Limb (tissue), 2 donors: ENCODE data around the gene POU3F3.

Experiments used
- DNase-seq, 2 donors: peaks; one replicate each; pipeline ENCODE4 v3.0.0-alpha.2; 2016; ENCODE audit errors: extremely low spot score in 2 of 2

The POU3F3 gene

DNA sequence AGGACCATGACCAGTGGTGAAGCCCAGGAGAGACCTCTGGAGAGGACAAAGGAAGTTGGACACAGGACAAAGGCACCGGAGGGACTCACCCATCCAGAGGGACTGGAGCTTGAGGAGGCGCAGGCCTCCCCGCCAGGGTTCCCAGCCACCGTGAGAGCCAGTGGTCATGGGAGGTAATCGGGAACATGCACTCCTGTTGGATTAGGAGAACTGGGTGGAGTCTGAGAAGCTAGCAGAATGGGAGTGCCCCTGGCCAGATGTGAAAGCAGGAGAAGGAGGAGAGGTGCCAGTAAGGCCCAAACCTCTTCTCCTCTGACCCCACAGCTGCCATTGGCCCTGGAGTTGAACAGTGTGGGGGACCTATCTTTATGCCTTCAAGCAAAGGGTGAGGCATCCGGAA lies 20.3 kb downstream of the POU3F3 start:
- no peak for DNase-seq

GRCh38 chr2:104875262-104875661 lies 21.3 kb downstream of the POU3F3 start:
- DNase-seq: no peak

- no peak for DNase-seq
Observed at GRCh38 chr2:104876606-104877570, 23.0 kb downstream of the POU3F3 start.

- DNase-seq: no peak
Observed at GRCh38 chr2:104878863-104879512, 25.1 kb downstream of the POU3F3 start.

DNA sequence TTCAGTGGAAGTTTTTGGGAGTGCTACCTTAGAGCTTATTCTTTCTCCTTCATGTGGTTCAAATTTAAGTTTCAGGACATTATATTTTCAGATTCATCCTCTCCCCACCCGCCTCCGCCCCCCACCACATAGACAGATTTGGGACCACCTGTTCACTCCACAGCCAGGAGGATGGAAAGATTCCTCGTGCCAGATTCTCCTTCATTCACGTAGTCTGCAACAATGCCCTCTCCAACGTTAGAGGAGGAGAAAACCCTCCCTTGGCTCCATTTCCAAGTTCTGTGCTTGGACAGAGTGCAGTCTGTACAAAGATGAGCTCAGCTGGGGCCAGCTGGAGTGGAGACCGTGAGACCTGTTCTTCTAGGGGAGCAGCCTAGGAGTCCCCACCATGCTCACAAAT lies 26.2 kb downstream of the POU3F3 start:
- DNase-seq: no peak

GRCh38 chr2:104883357-104883756 lies 29.4 kb downstream of the POU3F3 start:
- no peak for DNase-seq

DNA sequence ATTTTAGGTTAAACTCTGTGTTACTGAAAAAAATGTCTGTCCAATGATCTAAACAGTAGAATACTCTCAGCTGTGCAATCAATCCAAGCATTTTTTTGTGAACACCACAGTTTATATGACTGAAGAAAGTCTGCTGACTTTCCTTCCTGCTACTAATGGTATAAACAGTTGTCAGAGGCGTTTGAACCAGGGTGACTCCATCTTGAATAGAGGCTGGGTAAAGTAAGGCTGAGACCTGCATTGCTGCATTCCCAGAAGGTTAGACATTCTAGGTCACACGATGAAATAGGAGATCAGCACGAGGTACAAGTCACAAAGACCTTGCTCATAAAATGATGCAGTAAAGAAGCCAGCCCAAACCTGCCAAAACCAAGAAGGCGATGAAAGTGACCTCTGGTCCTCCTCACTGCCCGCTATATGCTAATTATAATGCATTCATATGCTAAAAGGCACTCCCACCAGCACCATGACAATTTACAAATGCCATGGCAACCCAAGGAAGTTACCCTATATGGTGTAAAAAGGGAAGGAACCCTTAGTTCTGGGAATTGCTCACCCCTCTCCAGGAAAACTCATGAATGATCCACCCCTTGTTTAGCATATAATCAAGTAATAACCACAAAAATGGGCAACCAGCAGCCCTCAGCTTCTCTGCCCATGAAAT lies 31.3 kb downstream of the POU3F3 start:
- DNase-seq: no peak

GRCh38 chr2:104887676-104888075 lies 33.8 kb downstream of the POU3F3 start:
- DNase-seq: no peak

DNA sequence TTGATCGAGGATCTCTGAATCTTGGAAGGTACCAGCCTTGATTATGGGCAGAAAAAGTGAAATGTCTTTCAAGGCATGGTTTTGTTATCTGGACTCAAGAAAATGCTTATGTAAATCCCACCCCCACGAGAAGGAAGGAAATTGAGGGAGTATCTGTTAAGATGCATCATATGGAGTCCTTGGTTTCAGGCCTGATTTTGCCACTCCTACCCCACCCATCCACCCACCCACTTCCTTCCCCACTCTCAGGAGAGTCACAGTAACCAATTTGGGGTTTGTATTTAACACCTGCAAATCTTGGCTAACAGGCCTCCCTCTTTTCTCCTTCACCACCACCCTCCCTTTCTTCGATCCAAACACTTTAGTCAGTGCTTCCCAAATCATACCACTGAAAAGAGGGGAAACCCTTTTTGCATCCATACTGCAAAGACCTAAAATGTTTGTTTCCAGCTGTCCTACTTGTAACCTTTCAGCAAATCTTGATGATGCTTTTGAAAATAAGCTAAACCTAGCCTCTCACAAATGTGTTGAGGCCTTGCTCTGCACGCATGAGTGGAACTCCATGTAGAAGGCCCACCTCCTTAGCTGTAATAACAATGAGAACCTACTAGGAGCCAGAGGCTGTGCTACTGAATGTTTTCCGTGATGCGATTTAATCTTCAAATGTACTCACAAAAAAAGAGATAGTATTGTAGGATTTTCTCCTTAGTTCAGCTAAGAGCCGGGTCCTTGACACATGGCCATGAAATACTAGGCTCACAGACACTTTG lies 34.8 kb downstream of the POU3F3 start:
- no peak for DNase-seq

GRCh38 chr2:104889291-104889959 lies 35.5 kb downstream of the POU3F3 start:
- no peak for DNase-seq

GRCh38 chr2:104889960-104890684 lies 36.2 kb downstream of the POU3F3 start:
- no peak for DNase-seq

- DNase-seq: no peak
Observed at GRCh38 chr2:104890685-104891069, 36.8 kb downstream of the POU3F3 start.

DNA sequence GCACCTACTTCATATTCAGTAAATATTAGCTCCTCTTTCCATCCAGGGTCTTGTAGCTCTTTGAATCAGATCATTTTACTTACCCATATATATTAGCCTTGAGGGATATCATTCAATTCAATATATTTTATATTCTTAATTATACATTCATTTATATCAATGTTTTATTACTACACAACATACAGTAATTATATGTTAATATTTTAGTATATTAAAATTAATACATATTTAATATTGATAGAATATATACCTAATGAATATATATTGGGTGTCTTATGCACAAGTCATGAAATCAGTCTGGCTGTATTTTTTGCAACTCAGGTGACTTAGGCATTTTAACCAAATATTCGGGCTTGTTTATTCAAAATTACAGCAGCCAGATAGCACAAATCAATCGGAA lies 37.2 kb downstream of the POU3F3 start:
- no peak for DNase-seq

GRCh38 chr2:104896446-104896845 lies 42.5 kb downstream of the POU3F3 start:
- DNase-seq: no peak

DNA sequence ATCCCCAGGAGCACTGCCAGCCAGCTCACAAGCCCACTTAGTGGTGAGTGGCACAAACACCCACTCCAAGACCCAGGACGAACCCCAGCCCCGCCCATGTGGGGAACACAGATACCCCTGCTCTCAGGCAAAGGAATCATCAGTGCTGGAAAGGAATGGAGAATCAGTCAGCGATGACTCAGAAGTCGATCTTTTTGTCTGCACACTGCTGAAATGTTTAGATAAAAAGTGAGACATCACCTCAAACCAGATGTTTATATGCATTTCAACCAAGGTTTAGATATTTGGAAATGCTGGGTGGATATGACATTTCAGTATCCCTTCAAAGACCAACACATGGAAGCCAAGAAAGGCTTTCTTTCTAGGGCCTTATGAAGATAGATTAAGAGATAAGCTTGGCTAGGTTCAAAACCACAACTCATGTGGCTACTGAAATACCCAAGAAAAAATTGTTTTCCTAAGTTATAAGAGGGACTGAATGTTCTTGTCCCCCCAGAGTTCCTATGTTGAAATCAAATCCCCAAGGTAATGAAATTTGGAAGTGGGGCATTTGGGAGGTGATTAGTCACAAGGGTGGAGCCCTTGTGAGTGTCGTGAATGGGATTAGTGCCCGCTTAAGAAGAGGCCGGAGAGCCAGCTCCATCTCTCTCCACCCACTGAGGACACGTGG lies 43.7 kb downstream of the POU3F3 start:
- no peak for DNase-seq

DNA sequence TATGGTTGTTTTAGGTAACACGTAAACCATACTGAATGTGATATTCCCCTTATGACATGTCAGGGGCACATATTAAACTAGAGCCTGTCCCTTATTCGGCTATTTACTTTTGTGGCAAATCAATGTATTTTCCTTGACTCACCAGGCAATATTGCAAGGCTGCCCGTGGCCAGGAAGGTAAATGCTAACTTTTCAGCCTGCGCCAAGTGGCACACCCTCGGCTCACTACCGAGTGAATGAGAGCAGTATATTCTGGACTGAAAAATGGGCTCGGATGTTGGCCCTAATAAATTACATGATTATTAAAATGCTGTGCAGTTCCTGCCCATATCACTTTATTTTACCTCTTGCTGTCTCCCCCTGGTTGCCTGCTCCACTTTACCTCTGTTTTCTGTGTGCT lies 46.7 kb downstream of the POU3F3 start:
- DNase-seq: no peak

GRCh38 chr2:104901037-104901881 lies 47.3 kb downstream of the POU3F3 start:
- DNase-seq: no peak

GRCh38 chr2:104902317-104902716 lies 48.4 kb downstream of the POU3F3 start:
- DNase-seq: no peak
